Mesendoderm (in vitro differentiated cells): ENCODE measurements around the gene ALPL.
"Not testable (repeated sequence)": the region's sequence is repeated elsewhere in the genome, so short reads cannot be mapped to it uniquely, and the experiment has no call there.

Experiments used
- DNase-seq: peaks from one replicate; pipeline ENCODE4 v3.0.0; 2013
- H2AK5ac ChIP-seq: 2 replicates; pipeline ENCODE4 v1.6.1; 2013; ENCODE audit warnings: low read length, inconsistent platforms
- H2BK120ac ChIP-seq: 2 replicates; pipeline ENCODE4 v1.6.1; 2013; ENCODE audit warnings: low read depth, mild to moderate bottlenecking, low read length, moderate library complexity, mixed read lengths
- H2BK15ac ChIP-seq: replicated peaks from 2 replicates; pipeline ENCODE4 v1.6.1; 2013; ENCODE audit warnings: low read depth, mild to moderate bottlenecking, moderate library complexity
- H2BK5ac ChIP-seq: 2 replicates; pipeline ENCODE4 v1.6.1; 2013; ENCODE audit warnings: low read length, inconsistent platforms
- H3K18ac ChIP-seq: 2 replicates; pipeline ENCODE4 v1.6.1; 2013; ENCODE audit warnings: mild to moderate bottlenecking, low read length, mixed read lengths
- H3K23ac ChIP-seq: one replicate; pipeline ENCODE4 v1.6.1; 2013; ENCODE audit warnings: low read length
- H3K27ac ChIP-seq: 2 replicates; pipeline ENCODE4 v1.5.1; 2013; ENCODE audit warnings: low read depth, mild to moderate bottlenecking, inconsistent platforms, low read length, moderate library complexity
- H3K27me3 ChIP-seq: 2 replicates; pipeline ENCODE4 v1.6.1; 2013; ENCODE audit warnings: low read length, control low read depth, mild to moderate bottlenecking, inconsistent platforms; ENCODE audit not compliant: insufficient read depth, poor library complexity
- H3K36me3 ChIP-seq: 2 replicates; pipeline ENCODE4 v1.6.1; 2013; ENCODE audit warnings: low read length, inconsistent platforms; ENCODE audit not compliant: control insufficient read depth, insufficient read depth
- H3K4ac ChIP-seq: one replicate; pipeline ENCODE4 v1.6.1; 2013; ENCODE audit warnings: low read depth, mild to moderate bottlenecking, low read length, moderate library complexity
- H3K4me1 ChIP-seq: 2 replicates; pipeline ENCODE4 v1.6.1; 2013; ENCODE audit warnings: low read depth, low read length, inconsistent platforms; ENCODE audit not compliant: control insufficient read depth
- H3K4me2 ChIP-seq: 2 replicates; pipeline ENCODE4 v1.6.1; 2013; ENCODE audit warnings: low read length
- H3K4me3 ChIP-seq: 2 replicates; pipeline ENCODE4 v1.5.1; 2013; ENCODE audit warnings: mild to moderate bottlenecking, low read length
- H3K56ac ChIP-seq: one replicate; pipeline ENCODE4 v1.6.1; 2013; ENCODE audit warnings: low read length
- H3K79me1 ChIP-seq: 2 replicates; pipeline ENCODE4 v1.6.1; 2013; ENCODE audit warnings: low read length, inconsistent platforms
- H3K79me2 ChIP-seq: 2 replicates; pipeline ENCODE4 v1.6.1; 2013; ENCODE audit warnings: mild to moderate bottlenecking, low read length; ENCODE audit not compliant: control insufficient read depth, insufficient read depth
- H3K9ac ChIP-seq: 2 replicates; pipeline ENCODE4 v1.6.1; 2013; ENCODE audit warnings: low read length, inconsistent platforms
- H4K5ac ChIP-seq: one replicate; pipeline ENCODE4 v1.6.1; 2013; ENCODE audit warnings: low read length
- H4K8ac ChIP-seq: one replicate; pipeline ENCODE4 v1.6.1; 2013; ENCODE audit warnings: low read depth, mild to moderate bottlenecking, control low read depth, low read length, moderate library complexity
- WGBS: extraction: QIAGEN DNeasy Blood & Tissue Kit; methylation state at CpG from one replicate; pipeline ENCODE4 v1.1.7; 2013; ENCODE audit warnings: low lambda C conversion rate, missing lambda C conversion rate; ENCODE audit not compliant: insufficient coverage; ENCODE audit errors: extremely low coverage; 5-methylcytosine and 5-hydroxymethylcytosine counted together

Gene ALPL

DNA sequence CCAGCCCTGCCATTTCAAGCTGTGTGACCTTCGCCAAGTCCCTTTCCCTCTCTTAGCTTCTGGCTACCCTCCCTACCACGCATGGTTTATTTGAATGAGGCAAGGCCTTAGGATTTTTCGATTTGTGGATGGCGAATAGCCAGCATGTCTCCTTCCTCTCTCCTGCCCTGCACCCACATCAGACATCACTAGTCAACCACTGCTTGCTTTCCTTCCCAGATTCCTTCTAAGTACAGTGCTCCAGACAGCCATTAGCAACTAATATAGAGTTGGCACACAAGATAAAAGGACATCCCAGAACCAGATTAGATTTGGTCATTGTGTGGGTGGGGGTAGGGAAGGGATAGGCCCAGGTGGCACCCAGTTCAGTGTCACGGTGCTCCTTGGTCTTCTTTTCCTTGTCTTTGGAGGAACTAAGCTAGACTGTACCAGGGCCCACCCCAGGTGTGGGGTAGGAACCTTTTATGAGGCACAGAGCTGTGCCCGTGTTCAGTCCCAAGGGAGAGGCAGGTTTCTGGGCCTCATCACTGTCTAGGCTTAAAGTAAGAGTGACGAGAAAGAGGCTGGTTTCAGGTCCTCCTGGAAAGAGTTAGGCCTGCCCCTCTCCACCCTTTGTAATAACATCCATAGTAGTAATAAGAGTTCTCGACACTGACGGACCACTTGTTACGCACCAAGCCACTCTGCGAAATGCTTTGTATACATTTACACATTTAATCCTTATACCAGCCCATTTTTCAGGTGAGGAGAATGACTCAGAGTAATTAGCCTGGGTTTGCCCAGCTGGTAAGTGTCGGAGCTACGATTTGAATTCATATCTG is 8.6 kb downstream of the ALPL start:
- Histone ChIP-seq H3K23ac (no peak overlapping the region), H3K4me3 (no peak overlapping the region), H3K9ac (no peak overlapping the region), H3K27ac (no peak overlapping the region), H3K27me3 (no peaks in the 10 kb centered on the region), H2BK120ac (no peak overlapping the region), H3K4me1 (no peaks in the 10 kb centered on the region), H3K79me1 (peaks cover 29% of the 10 kb centered on the region), H3K4ac (no peak overlapping the region), H3K4me2 (no peak overlapping the region), H3K79me2 (peaks cover 13% of the 10 kb centered on the region), H4K8ac (no peak overlapping the region), H2BK15ac (no peak overlapping the region), H3K56ac (no peak overlapping the region), H2AK5ac (no peak overlapping the region), H4K5ac (no peak overlapping the region), H3K18ac (no peak overlapping the region), H3K36me3 (no peaks in the 10 kb centered on the region), H2BK5ac (no peak overlapping the region)
- no peak for DNase-seq
- WGBS, result no CpG with 5 or more reads among the region's 13 CpGs

DNA sequence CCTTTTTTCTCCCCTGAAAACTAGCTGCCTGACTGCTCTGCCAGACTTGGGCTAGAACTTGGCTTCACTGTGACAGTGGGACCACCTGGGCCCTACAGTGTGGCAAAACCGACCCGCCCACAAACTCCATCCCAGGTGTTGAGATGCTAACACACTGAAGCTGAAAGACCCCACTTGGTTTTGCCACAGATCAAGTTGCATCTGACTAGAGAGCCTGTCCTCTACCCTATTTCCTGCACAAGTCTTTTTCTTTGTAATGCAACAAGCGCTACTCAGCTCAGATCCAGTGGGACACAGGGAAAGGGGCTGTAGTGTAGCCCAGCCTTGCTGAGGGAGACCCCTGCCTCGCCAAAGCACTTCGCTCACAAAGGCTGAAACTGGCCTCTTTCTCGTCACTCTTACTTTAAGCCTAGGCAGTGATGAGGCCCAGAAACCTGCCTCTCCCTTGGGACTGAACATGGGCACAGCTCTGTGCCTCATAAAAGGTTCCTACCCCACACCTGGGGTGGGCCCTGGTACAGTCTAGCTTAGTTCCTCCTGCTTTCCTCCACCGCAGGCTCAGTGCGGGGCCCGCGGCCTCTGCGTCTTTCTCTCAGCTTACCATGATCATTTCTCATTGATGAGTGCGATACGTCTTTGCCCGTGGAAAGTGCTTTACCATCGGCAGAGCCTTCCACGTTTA is 9.7 kb downstream of the ALPL start:
- Histone ChIP-seq H3K4me2 (no peak overlapping the region), H3K79me2 (peaks cover 6% of the 10 kb centered on the region), H3K23ac (no peak overlapping the region), H2AK5ac (no peak overlapping the region), H2BK5ac (no peak overlapping the region), H2BK15ac (no peak overlapping the region), H3K27me3 (no peaks in the 10 kb centered on the region), H3K36me3 (no peaks in the 10 kb centered on the region), H3K4me1 (no peaks in the 10 kb centered on the region), H3K56ac (no peak overlapping the region), H3K4me3 (no peak overlapping the region), H3K27ac (no peak overlapping the region), H4K8ac (no peak overlapping the region), H3K4ac (no peak overlapping the region), H4K5ac (no peak overlapping the region), H3K9ac (no peak overlapping the region), H2BK120ac (no peak overlapping the region), H3K18ac (no peak overlapping the region), H3K79me1 (peaks cover 26% of the 10 kb centered on the region)
- WGBS, result no CpG with 5 or more reads among the region's 16 CpGs
- no peak for DNase-seq

DNA sequence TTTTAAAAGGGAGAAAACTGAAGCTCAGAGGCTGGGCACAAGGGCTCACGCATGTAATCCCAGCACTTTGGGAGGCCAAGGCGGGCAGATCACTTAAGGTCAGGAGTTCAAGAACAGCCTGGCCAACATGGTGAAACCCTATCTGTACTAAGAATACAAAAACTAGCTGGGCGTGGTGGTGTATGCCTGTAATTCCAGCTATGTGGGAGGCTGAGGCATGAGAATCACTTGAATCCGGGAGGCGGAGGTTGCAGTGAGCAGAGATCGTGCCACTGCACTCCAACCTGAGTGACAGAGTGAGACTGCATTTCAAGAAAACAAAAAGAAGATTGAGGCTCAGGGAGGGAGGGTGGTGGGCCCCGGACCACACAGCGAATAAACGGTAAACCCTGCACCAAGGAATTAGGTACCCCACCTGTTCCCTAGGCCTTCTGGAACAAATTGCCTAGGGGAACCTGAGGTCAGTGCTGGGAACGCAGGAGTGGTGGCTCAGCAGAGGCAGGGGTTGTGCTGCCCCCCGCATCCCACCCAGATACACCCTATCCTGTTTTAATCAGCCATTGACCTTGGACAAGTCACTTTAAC is 10.4 kb downstream of the ALPL start:
- not testable (repeated sequence) for DNase-seq, H2BK5ac ChIP-seq, H3K56ac ChIP-seq, H3K36me3 ChIP-seq, H4K8ac ChIP-seq, H3K27me3 ChIP-seq, H3K4me3 ChIP-seq, H3K4me1 ChIP-seq, H2BK120ac ChIP-seq, H3K27ac ChIP-seq, H3K4ac ChIP-seq, H3K18ac ChIP-seq, H3K9ac ChIP-seq, H3K79me2 ChIP-seq, H2AK5ac ChIP-seq, H3K23ac ChIP-seq, H4K5ac ChIP-seq, H2BK15ac ChIP-seq, H3K4me2 ChIP-seq
- no CpG with 5 or more reads among the region's 11 CpGs for WGBS
- peaks cover 20% of the 10 kb centered on the region for H3K79me1 ChIP-seq

DNA sequence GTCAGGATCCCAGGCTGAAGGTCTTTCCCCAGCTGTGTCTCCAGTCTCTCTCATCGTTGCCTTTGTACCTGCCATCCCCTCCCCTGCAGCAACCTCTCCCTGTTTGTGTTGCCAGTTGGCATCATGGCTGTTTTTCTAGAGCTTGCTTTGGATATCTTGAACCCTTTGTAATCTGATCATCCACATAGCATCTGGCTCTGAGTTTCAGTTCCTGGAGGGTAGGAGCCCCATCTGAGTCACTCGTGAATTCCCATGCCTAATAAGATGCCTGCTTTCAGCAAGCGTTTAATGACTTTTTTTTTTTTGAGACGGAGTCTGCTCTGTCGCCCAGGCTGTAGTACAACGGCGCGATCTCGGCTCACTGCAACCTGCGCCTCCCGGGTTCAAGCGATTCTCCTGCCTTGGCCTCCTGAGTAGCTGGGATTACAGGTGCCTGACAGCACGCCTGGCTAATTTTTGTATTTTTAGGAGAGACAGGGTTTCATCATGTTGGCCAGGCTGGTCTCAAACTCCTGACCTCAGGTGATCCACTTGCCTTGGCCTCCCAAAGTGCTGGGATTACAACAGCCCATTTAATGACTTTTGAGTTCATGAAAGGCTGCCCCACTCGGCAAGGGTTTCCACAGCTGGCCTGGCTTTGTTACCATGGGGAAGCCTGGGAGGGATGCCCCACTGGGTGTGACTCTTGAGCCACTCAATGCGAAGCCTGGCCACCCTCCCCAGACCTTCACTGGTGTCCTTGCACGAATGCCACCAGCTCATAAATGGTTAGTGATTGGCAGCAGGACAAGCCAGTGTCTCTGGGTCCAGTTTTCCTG is 11.9 kb downstream of the ALPL start:
- H2BK120ac ChIP-seq, result no peak overlapping the region
- H3K79me1 ChIP-seq, result peaks cover 21% of the 10 kb centered on the region
- H2BK5ac ChIP-seq, result no peak overlapping the region
- no peak overlapping the region for H3K4me2 ChIP-seq
- H3K79me2 ChIP-seq, result peaks cover 4% of the 10 kb centered on the region
- H3K4me3 ChIP-seq, result no peak overlapping the region
- H2BK15ac ChIP-seq, result no peak overlapping the region
- H4K8ac ChIP-seq, result no peak overlapping the region
- H3K27ac ChIP-seq, result no peak overlapping the region
- WGBS, result no CpG with 5 or more reads among the region's 16 CpGs
- H3K4ac ChIP-seq, result no peak overlapping the region
- no peak for DNase-seq
- H3K36me3 ChIP-seq, result no peaks in the 10 kb centered on the region
- no peak overlapping the region for H3K56ac ChIP-seq
- no peaks in the 10 kb centered on the region for H3K27me3 ChIP-seq
- no peak overlapping the region for H3K9ac ChIP-seq
- no peak overlapping the region for H4K5ac ChIP-seq
- H3K18ac ChIP-seq, result no peak overlapping the region
- no peaks in the 10 kb centered on the region for H3K4me1 ChIP-seq
- no peak overlapping the region for H3K23ac ChIP-seq
- H2AK5ac ChIP-seq, result no peak overlapping the region

DNA sequence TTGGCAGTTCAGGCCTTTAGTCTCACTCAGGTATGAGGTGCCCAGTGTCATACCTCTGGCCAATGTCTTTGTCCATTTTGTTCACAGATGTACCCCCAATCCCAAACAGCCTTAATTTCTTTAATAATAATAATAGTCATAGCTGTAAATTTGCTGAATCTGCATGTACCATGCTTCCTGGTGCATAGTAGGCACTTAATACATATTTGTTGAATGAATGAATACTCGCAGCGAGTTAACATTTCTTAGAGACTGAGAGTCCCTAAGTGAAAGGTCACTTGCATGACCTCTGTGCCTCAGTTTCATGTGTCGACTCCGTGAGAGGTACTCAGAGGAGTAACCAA is 12.5 kb downstream of the ALPL start:
- no CpG with 5 or more reads among the region's 4 CpGs for WGBS
- no peak overlapping the region for H4K5ac ChIP-seq
- no peak overlapping the region for H2BK15ac ChIP-seq
- no peak overlapping the region for H3K9ac ChIP-seq
- no peak overlapping the region for H2BK5ac ChIP-seq
- H3K27me3 ChIP-seq, result no peaks in the 10 kb centered on the region
- peaks cover 18% of the 10 kb centered on the region for H3K79me1 ChIP-seq
- H3K23ac ChIP-seq, result no peak overlapping the region
- no peak overlapping the region for H3K56ac ChIP-seq
- H3K36me3 ChIP-seq, result no peaks in the 10 kb centered on the region
- H3K4me3 ChIP-seq, result no peak overlapping the region
- no peak overlapping the region for H2BK120ac ChIP-seq
- no peak overlapping the region for H4K8ac ChIP-seq
- no peak overlapping the region for H3K18ac ChIP-seq
- H3K27ac ChIP-seq, result no peak overlapping the region
- H3K4me1 ChIP-seq, result no peaks in the 10 kb centered on the region
- no peak for DNase-seq
- peaks cover 4% of the 10 kb centered on the region for H3K79me2 ChIP-seq
- no peak overlapping the region for H3K4me2 ChIP-seq
- no peak overlapping the region for H2AK5ac ChIP-seq
- no peak overlapping the region for H3K4ac ChIP-seq
